SK-N-MC (cell line): Measurements from ENCODE around the gene APOBR.

Source experiments
- EZH2 ChIP-seq: fragments of 200-600 bp; sonication (generic); IDR thresholded peaks from one replicate; pipeline ENCODE4 v1.6.1; 2017; ENCODE audit warnings: antibody characterized with exemption
- POLR2AphosphoS5 ChIP-seq: IDR thresholded peaks from 2 replicates; pipeline ENCODE4 v1.6.1; 2012; ENCODE audit warnings: mild to moderate bottlenecking, low read depth, low read length, borderline replicate concordance

DNA sequence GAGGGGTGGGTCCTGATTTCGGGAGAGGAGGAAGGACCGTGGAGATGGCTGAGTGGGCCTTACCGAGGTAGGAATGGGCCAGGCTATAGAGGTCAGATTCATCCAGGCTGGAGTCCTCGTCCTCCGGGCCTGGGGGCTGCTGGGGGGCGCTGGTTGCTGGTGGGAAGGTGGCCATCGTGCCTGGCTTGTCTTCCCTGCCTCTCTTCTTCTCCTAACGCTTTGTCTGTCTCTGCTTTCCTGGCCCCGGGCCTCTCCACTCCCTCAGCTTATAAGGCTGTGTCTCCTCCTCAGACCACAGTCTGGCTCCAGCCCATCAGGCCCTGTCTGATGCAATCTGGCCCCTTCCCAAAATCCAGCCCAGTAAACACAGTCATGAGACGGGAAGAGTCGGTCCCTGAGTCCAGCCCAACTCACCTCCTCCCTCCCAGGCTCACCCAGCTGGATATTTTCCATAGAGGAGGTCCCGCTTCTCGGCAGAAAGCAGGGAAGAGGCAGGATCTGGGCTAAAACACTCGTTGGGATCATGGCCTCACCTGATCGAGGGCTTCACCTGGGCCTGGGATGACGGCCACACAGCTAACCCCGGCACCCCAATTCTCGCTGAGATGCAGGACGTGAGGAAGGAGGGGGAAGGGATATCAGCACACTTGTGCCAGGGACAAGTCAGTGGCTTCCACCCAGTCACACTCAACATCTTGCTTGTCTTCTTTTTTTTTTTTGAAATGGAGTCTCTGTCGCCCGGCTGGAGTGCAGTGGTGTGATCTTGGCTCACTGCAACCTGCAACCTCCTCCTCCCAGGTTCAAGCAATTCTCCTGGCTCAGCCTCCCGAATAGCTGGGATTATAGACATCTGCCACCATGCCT lies 44.5 kb downstream of the APOBR start, which contains the start of gene NUPR1:
- TF ChIP-seq EZH2 (no peak), POLR2AphosphoS5 (no peak)
